MCF 10A (cell line): ENCODE results near the gene NMD3. TPM values are rescaled to one million over a fixed set of nuclear protein-coding genes. Genes with fewer than 3 reads are reported as not detected.
A peak's percentile ranks its signal among the peaks of the same experiment; 100 is the strongest.

Experiments used
- BruUV-seq: library from RNA; stranded (reverse); fragments of 400-500 nt; replicated peaks from 2 replicates; lab custom pipeline; 2021; lab: Mats Ljungman, UMichigan
- CTCF ChIA-PET: fragments of 300-600 bp; sonication (Branson Sonifier 250); formaldehyde crosslinking; extraction: SDS; loops from one replicate; lab custom pipeline; 2021; ENCODE audit warnings: antibody characterized with exemption, inconsistent platforms; lab: Yijun Ruan, JAX
- POLR2A ChIA-PET: fragments of 300-600, 350-650 bp; sonication (Branson Sonifier 250); formaldehyde crosslinking; extraction: SDS; loops from one replicate; lab custom pipeline; 2020; ENCODE audit warnings: antibody characterized with exemption, inconsistent platforms; lab: Yijun Ruan, JAX
- DNase-seq: peaks from one replicate; pipeline ENCODE4 v3.0.0-alpha.2; 2018; ENCODE audit not compliant: unreplicated experiment
- H3K27ac Mint-ChIP-seq: one replicate; pipeline ENCODE4 v1.8.0; 2022; ENCODE audit warnings: mild to moderate bottlenecking, low read depth, mixed read lengths; ENCODE audit not compliant: unreplicated experiment
- H3K27me3 Mint-ChIP-seq: one replicate; pipeline ENCODE4 v1.8.0; 2022; ENCODE audit warnings: mixed read lengths; ENCODE audit not compliant: insufficient read depth, unreplicated experiment
- H3K36me3 Mint-ChIP-seq: one replicate; pipeline ENCODE4 v1.8.0; 2022; ENCODE audit warnings: mild to moderate bottlenecking, moderate library complexity, mixed read lengths; ENCODE audit not compliant: insufficient read depth, unreplicated experiment
- H3K4me1 Mint-ChIP-seq: one replicate; pipeline ENCODE4 v1.8.0; 2022; ENCODE audit warnings: mixed read lengths; ENCODE audit not compliant: insufficient read depth, unreplicated experiment
- H3K4me3 Mint-ChIP-seq: one replicate; pipeline ENCODE4 v1.8.0; 2022; ENCODE audit warnings: mild to moderate bottlenecking, moderate library complexity, mixed read lengths; ENCODE audit not compliant: unreplicated experiment
- H3K9me3 Mint-ChIP-seq: one replicate; pipeline ENCODE4 v1.8.0; 2022; ENCODE audit warnings: mixed read lengths; ENCODE audit not compliant: unreplicated experiment
- intact Hi-C: fragments of 100-400 bp; cut with micrococcal nuclease; formaldehyde crosslinking; loops from 2 replicates; pipeline ENCODE4 v1.14.1; 2022
- total RNA-seq: library from RNA; stranded (reverse); gene quantifications from 2 replicates; pipeline ENCODE4 v1.2.3, GENCODE V29; 2022
- TF ChIP-seq, protein P1 (sequence below): fragments of 200-600 bp; IDR thresholded peaks from one replicate; pipeline ENCODE4 v1.8.0; 2022; ENCODE audit warnings: antibody characterized with exemption, mild to moderate bottlenecking; ENCODE audit not compliant: unreplicated experiment

Gene NMD3
- total RNA-seq, 1 experiment from 2014 or later: 84.6 TPM

DNA sequence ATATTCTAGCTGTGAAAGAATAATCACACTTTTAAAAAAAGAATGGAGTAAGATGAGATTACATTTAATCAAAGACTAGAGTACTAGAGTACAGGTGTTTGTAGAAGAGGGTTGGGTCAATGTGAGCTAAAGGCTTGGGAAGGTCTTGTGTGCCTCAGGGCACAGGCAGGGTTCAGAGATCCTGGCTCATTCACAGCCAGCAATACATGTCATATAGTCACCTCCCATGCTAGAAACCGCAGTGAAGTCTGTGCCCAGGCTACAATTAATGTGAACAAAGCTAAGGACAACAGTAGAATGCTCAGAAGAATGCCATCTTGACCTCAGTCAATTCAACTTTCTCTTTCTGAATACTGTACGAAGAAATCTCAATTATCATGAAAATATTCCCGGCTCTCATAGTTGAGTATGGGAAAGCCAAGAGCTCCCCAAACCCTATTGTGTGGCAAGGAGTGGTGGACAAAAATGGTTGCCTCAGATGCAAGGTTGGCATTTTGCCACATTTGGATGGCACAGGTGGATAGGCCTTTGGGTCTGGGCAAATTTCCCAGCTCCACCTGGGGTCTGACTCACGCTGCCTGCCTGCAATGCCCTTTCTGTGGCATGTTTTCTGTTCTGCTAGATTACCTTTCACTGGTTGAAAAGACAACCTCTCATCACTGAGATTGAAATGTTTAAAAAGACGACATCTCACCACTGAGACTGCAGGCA, 70.2 kb downstream of the NMD3 start:
- Mint-ChIP-seq H3K4me1 (peaks cover 14% of the 10 kb centered on the region), H3K4me3 (peak overlapping the region; percentile 29), H3K36me3 (no peaks in the 10 kb centered on the region), H3K9me3 (no peaks in the 10 kb centered on the region), H3K27me3 (no peaks in the 10 kb centered on the region), H3K27ac (peak overlapping the region; percentile 44)
- BruUV-seq: no TSS peak
- ChIA-PET POLR2A (interaction anchor here (0.6 to 1.8 kb wide), 14 partner anchors 10 to 1526 kb away, joined by 3 to 9 read pairs (median 4); partner anchors contain the start of gene SPTSSB), CTCF (interaction anchor here (0.6 to 2.1 kb wide), 11 partner anchors 11 to 443 kb away, joined by 3 to 16 read pairs (median 5); no protein-coding TSS in a partner anchor)
- intact Hi-C loops: no loop called here
- TF ChIP-seq, protein P1, sequence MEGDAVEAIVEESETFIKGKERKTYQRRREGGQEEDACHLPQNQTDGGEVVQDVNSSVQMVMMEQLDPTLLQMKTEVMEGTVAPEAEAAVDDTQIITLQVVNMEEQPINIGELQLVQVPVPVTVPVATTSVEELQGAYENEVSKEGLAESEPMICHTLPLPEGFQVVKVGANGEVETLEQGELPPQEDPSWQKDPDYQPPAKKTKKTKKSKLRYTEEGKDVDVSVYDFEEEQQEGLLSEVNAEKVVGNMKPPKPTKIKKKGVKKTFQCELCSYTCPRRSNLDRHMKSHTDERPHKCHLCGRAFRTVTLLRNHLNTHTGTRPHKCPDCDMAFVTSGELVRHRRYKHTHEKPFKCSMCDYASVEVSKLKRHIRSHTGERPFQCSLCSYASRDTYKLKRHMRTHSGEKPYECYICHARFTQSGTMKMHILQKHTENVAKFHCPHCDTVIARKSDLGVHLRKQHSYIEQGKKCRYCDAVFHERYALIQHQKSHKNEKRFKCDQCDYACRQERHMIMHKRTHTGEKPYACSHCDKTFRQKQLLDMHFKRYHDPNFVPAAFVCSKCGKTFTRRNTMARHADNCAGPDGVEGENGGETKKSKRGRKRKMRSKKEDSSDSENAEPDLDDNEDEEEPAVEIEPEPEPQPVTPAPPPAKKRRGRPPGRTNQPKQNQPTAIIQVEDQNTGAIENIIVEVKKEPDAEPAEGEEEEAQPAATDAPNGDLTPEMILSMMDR: no peak
- peak; percentile 97 for DNase-seq

DNA sequence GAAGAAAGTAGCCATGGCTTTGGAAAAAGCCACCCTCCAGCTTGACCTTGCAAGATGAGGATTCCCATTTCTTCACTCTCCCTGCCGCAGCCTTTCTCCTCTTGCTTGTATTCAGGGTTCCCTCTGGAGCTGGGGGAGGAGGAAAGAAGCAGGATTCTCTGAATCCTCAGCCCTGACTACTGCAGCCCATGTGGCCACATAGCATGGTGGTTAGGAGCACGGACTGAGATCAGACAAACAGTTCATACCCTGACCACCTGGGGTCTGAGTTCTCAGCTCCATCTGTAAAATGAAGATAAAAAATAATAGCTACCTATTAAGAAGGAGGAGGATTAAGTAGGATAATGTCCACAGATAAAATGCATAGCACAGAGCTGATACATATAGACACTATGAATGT, 72.3 kb downstream of the NMD3 start:
- TF ChIP-seq, protein P1: no peak
- intact Hi-C loops: no loop called here

DNA sequence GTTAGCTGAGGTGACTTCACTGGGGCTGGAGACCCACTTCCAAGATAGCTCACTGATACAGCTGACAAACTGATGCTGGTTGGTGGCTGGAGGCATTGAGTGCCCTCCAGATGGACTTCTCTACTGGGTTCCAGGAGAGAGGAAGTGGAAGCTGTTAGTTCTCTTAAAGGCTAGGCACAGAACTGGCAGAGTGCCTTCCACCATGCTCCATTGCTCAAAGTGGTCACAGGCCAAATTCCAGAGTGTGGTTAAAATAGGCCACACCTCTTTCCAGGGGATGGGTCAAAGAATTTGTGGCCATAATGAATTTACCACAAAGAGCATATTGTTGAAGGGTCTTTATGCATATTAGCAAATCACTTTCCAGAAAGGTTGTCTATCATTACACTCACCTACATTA, 74.2 kb downstream of the NMD3 start:
- no peaks in the 10 kb centered on the region for H3K27me3 Mint-ChIP-seq
- CTCF ChIA-PET: interaction anchor here (0.6 to 1.9 kb wide), 2 partner anchors 9 to 24 kb away, joined by 3 to 8 read pairs; no protein-coding TSS in a partner anchor
- no peak overlapping the region for H3K27ac Mint-ChIP-seq
- POLR2A ChIA-PET: interaction anchor here (2.0 kb wide), 1 partner anchor 10 kb away, joined by 7 read pairs; no protein-coding TSS in a partner anchor
- BruUV-seq: no TSS peak
- no peak overlapping the region for H3K4me3 Mint-ChIP-seq
- H3K9me3 Mint-ChIP-seq: peaks cover 17% of the 10 kb centered on the region
- TF ChIP-seq, protein P1: no peak
- no peak for DNase-seq
- intact Hi-C loops: no loop called here
- no peaks in the 10 kb centered on the region for H3K36me3 Mint-ChIP-seq
- H3K4me1 Mint-ChIP-seq: peaks cover 12% of the 10 kb centered on the region

More for the DNA sequence above, 72.3 kb downstream of the NMD3 start:
- H3K27ac Mint-ChIP-seq: no peak overlapping the region
- H3K9me3 Mint-ChIP-seq: peaks cover 7% of the 10 kb centered on the region
- no peaks in the 10 kb centered on the region for H3K27me3 Mint-ChIP-seq
- ChIA-PET POLR2A (interaction anchor here (0.5 to 2.3 kb wide), 3 partner anchors 9 to 78 kb away, joined by 4 to 7 read pairs (median 7); no protein-coding TSS in a partner anchor), CTCF (interaction anchor here (0.5 to 1.9 kb wide), 6 partner anchors 11 to 123 kb away, joined by 3 to 11 read pairs (median 8); no protein-coding TSS in a partner anchor)
- no TSS peak for BruUV-seq
- no peaks in the 10 kb centered on the region for H3K36me3 Mint-ChIP-seq
- peaks cover 14% of the 10 kb centered on the region for H3K4me1 Mint-ChIP-seq
- no peak for DNase-seq
- no peak overlapping the region for H3K4me3 Mint-ChIP-seq

DNA sequence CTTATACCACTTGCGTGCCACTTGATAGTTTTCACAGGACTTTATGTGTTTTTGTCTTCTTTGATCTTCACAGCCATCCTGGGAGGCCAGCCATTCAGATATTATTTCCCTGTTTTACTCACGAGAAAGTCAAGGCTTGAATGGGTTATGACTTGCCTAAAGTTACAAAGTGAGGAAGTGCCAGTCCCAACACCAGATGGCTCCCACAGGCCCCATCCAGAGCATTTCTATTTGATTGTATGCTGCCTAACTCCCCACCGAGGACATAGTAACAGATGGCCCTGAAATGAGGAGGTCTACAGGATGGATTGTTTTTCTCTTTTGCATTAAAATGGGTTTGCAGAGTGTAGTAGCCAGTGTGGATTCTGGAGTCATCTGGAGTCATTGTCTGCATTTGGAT, 75.7 kb downstream of the NMD3 start:
- DNase-seq: no peak
- Mint-ChIP-seq H3K27ac (no peak overlapping the region), H3K9me3 (peaks cover 17% of the 10 kb centered on the region), H3K4me1 (no peaks in the 10 kb centered on the region), H3K4me3 (no peak overlapping the region), H3K36me3 (no peaks in the 10 kb centered on the region), H3K27me3 (no peaks in the 10 kb centered on the region)
- intact Hi-C loops: no loop called here
- POLR2A ChIA-PET: interaction anchor here (0.6 kb wide), 1 partner anchor 158 kb away, joined by 3 read pairs; no protein-coding TSS in a partner anchor
- CTCF ChIA-PET: no interaction called here
- no TSS peak for BruUV-seq
- TF ChIP-seq, protein P1: no peak
